Common myeloid progenitor, CD34-positive (primary cell): ENCODE measurements around the gene ATXN1.

Source experiments
- CTCF ChIA-PET: fragments of 350-600 bp; sonication (Branson Sonifier 250); formaldehyde crosslinking; loops from one replicate; lab custom pipeline; 2021; ENCODE audit warnings: antibody characterized with exemption; lab: Charles Lee
- POLR2A ChIA-PET: fragments of 350-600 bp; sonication (Branson Sonifier 250); formaldehyde crosslinking; loops from one replicate; lab custom pipeline; 2021; ENCODE audit warnings: antibody characterized with exemption; lab: Charles Lee
- DNase-seq, 3 donors: peaks; one replicate each; pipeline versions ENCODE4 v3.0.0 to v3.0.0-alpha.2; 2013
- H3K27ac ChIP-seq, 2 experiments: 1 replicate in 1 of 2; 2 replicates in 1 of 2; pipeline ENCODE4 v1.7.0; 2013; ENCODE audit warnings: inconsistent platforms in 2 of 2, low read length in 2 of 2, mild to moderate bottlenecking in 2 of 2, low read depth in 1 of 2, moderate library complexity in 1 of 2; ENCODE audit not compliant: severe bottlenecking in 2 of 2, insufficient read depth in 1 of 2, poor library complexity in 1 of 2
- H3K27me3 ChIP-seq, 5 experiments: replicated peaks in 2 of 5; 1 replicate in 3 of 5; 2 replicates in 2 of 5; pipeline versions ENCODE4 v1.6.1 to v1.7.0; 2013; ENCODE audit warnings: low read length in 4 of 5, mild to moderate bottlenecking in 2 of 5, moderate library complexity in 2 of 5, inconsistent platforms in 1 of 5; ENCODE audit not compliant: insufficient read depth in 5 of 5, control insufficient read depth in 4 of 5
- H3K36me3 ChIP-seq, 4 experiments: 1 replicate in 2 of 4; 2 replicates in 2 of 4; pipeline versions ENCODE4 v1.6.1 to v1.7.0; 2013; ENCODE audit warnings: low read length in 3 of 4, control low read depth in 1 of 4, mild to moderate bottlenecking in 1 of 4; ENCODE audit not compliant: control insufficient read depth in 4 of 4, insufficient read depth in 4 of 4
- H3K4me1 ChIP-seq, 4 experiments: 1 replicate in 3 of 4; 2 replicates in 1 of 4; pipeline versions ENCODE4 v1.6.1 to v1.7.1; 2013; ENCODE audit warnings: low read length in 3 of 4, mild to moderate bottlenecking in 3 of 4, control low read depth in 1 of 4, inconsistent platforms in 1 of 4, moderate library complexity in 1 of 4; ENCODE audit not compliant: control insufficient read depth in 4 of 4, insufficient read depth in 4 of 4; ENCODE audit errors: control extremely low read depth in 1 of 4
- H3K4me3 ChIP-seq, 7 experiments: 1 replicate in 4 of 7; 2 replicates in 3 of 7; pipeline versions ENCODE4 v1.5.1 to v1.7.0; 2013; ENCODE audit warnings: mild to moderate bottlenecking in 7 of 7, low read length in 6 of 7, moderate library complexity in 6 of 7, inconsistent platforms in 2 of 7, low read depth in 2 of 7, control low read depth in 1 of 7; ENCODE audit not compliant: insufficient read depth in 4 of 7, control insufficient read depth in 1 of 7; ENCODE audit errors: extremely low read depth in 1 of 7
- H3K9me3 ChIP-seq, 5 experiments: 1 replicate in 4 of 5; 2 replicates in 1 of 5; pipeline versions ENCODE4 v1.6.1 to v1.7.1; 2013; ENCODE audit warnings: low read length in 4 of 5, mild to moderate bottlenecking in 2 of 5, inconsistent platforms in 1 of 5, low read depth in 1 of 5, moderate library complexity in 1 of 5; ENCODE audit not compliant: control insufficient read depth in 4 of 5, insufficient read depth in 2 of 5; ENCODE audit errors: control extremely low read depth in 1 of 5
- WGBS: methylation state at CpG from one replicate; pipeline ENCODE4 v1.1.5; 2013; ENCODE audit not compliant: insufficient coverage; 5-methylcytosine and 5-hydroxymethylcytosine counted together

Gene ATXN1

GRCh38 chr6:16354692-16355091 lies 406.6 kb downstream of the ATXN1 start:
- H3K27me3 ChIP-seq = no peaks in the 10 kb centered on the region
- no peaks in the 10 kb centered on the region for H3K4me1 ChIP-seq
- CTCF ChIA-PET = no interaction called here
- no peak for DNase-seq
- no CpG with 5 or more reads among the region's 1 CpG for WGBS
- no peak overlapping the region for H3K4me3 ChIP-seq
- no peak overlapping the region for H3K27ac ChIP-seq
- no peaks in the 10 kb centered on the region for H3K36me3 ChIP-seq
- no peaks in the 10 kb centered on the region for H3K9me3 ChIP-seq
- POLR2A ChIA-PET = no interaction called here

GRCh38 chr6:16352821-16353438 lies 408.3 kb downstream of the ATXN1 start:
- WGBS = 99% methylated on average over 18 of the region's 19 CpGs

GRCh38 chr6:16352258-16352635 lies 409.0 kb downstream of the ATXN1 start:
- H3K27me3 ChIP-seq = no peaks in the 10 kb centered on the region
- no peak overlapping the region for H3K4me3 ChIP-seq
- no peaks in the 10 kb centered on the region for H3K9me3 ChIP-seq
- no peaks in the 10 kb centered on the region for H3K36me3 ChIP-seq
- H3K27ac ChIP-seq = no peak overlapping the region
- ChIA-PET POLR2A (no interaction called here), CTCF (interaction anchor here (1.2 kb wide), 1 partner anchor 20 kb away, joined by 4 read pairs; no protein-coding TSS in a partner anchor)
- DNase-seq = no peak
- H3K4me1 ChIP-seq = no peaks in the 10 kb centered on the region
- 98% methylated on average over 4 of the region's 5 CpGs for WGBS

More at GRCh38 chr6:16352821-16353438, 408.3 kb downstream of the ATXN1 start:
- ChIA-PET POLR2A (no interaction called here), CTCF (interaction anchor here (1.2 to 1.6 kb wide), 2 partner anchors 16 to 21 kb away, joined by 3 to 4 read pairs; no protein-coding TSS in a partner anchor)
- H3K4me1 ChIP-seq = no peaks in the 10 kb centered on the region
- H3K9me3 ChIP-seq = no peaks in the 10 kb centered on the region
- H3K4me3 ChIP-seq = no peak overlapping the region
- H3K27ac ChIP-seq = no peak overlapping the region
- no peaks in the 10 kb centered on the region for H3K27me3 ChIP-seq
- H3K36me3 ChIP-seq = no peaks in the 10 kb centered on the region
- no peak for DNase-seq

- H3K4me1 ChIP-seq = no peaks in the 10 kb centered on the region
- WGBS = 80% methylated on average over 1 of the region's 2 CpGs
- DNase-seq = no peak
- H3K27ac ChIP-seq = no peak overlapping the region
- CTCF ChIA-PET = interaction anchor here (1.3 kb wide), 1 partner anchor 18 kb away, joined by 3 read pairs; no protein-coding TSS in a partner anchor
- H3K9me3 ChIP-seq = no peaks in the 10 kb centered on the region
- no peaks in the 10 kb centered on the region for H3K36me3 ChIP-seq
- H3K4me3 ChIP-seq = no peak overlapping the region
- POLR2A ChIA-PET = no interaction called here
- no peaks in the 10 kb centered on the region for H3K27me3 ChIP-seq
These were observed 411.7 kb downstream of the ATXN1 start for GRCh38 chr6:16349544-16349943.

GRCh38 chr6:16346831-16347230 lies 414.4 kb downstream of the ATXN1 start:
- H3K36me3 ChIP-seq = no peaks in the 10 kb centered on the region
- CTCF ChIA-PET = interaction anchor here (1.2 to 3.3 kb wide), 2 partner anchors 12 to 14 kb away, joined by 3 to 16 read pairs; no protein-coding TSS in a partner anchor
- no peak overlapping the region for H3K27ac ChIP-seq
- 98% methylated on average over 28 of the region's 32 CpGs for WGBS
- H3K4me1 ChIP-seq = peaks cover 0 to 10% (median 4%) of the 10 kb centered on the region in 4 experiments
- POLR2A ChIA-PET = no interaction called here
- no peaks in the 10 kb centered on the region for H3K27me3 ChIP-seq
- H3K4me3 ChIP-seq = no peak overlapping the region
- no peaks in the 10 kb centered on the region for H3K9me3 ChIP-seq
- no peak for DNase-seq

- 99% methylated on average over 9 of the region's 16 CpGs for WGBS
- POLR2A ChIA-PET = interaction anchor here (0.8 kb wide), 1 partner anchor 68 kb away, joined by 3 read pairs; no protein-coding TSS in a partner anchor
- Histone ChIP-seq H3K9me3 (no peaks in the 10 kb centered on the region), H3K27me3 (no peaks in the 10 kb centered on the region), H3K27ac (no peak overlapping the region), H3K4me3 (no peak overlapping the region), H3K4me1 (peaks cover 0 to 10% (median 4%) of the 10 kb centered on the region in 4 experiments), H3K36me3 (no peaks in the 10 kb centered on the region)
- DNase-seq = no peak
- CTCF ChIA-PET = interaction anchor here (1.2 to 3.3 kb wide), 2 partner anchors 10 to 13 kb away, joined by 3 to 16 read pairs; no protein-coding TSS in a partner anchor
These were observed 415.6 kb downstream of the ATXN1 start for GRCh38 chr6:16345449-16346330.
